OCI-LY7 (cell line): Measurements from ENCODE around the gene TPRN. TPM values are rescaled to one million over a fixed set of nuclear protein-coding genes. Genes with fewer than 3 reads are reported as not detected.

Source experiments
- BruUV-seq: library from RNA; stranded (reverse); fragments of 400-500 nt; replicated peaks from 2 replicates; lab custom pipeline; 2021; lab: Mats Ljungman, UMichigan
- CTCF ChIA-PET: fragments of 300-600 bp; sonication (Branson Sonifier 250); formaldehyde crosslinking; loops from one replicate; lab custom pipeline; 2022; ENCODE audit warnings: antibody characterized with exemption; ENCODE audit not compliant: unreplicated experiment; lab: Charles Lee
- POLR2A ChIA-PET: fragments of 300-600 bp; sonication (Branson Sonifier 250); formaldehyde crosslinking; loops from one replicate; lab custom pipeline; 2022; ENCODE audit warnings: antibody characterized with exemption; lab: Charles Lee
- DNase-seq: peaks from one replicate; pipeline ENCODE4 v3.0.0-alpha.2; 2015; ENCODE audit warnings: low spot score
- H2AFZ ChIP-seq: fragments of 200-600 bp; sonication (generic), shearing (Covaris generic); 2 replicates; pipeline ENCODE4 v1.6.1; 2014; ENCODE audit warnings: mild to moderate bottlenecking, antibody characterized with exemption, low read length, moderate library complexity
- H3K27ac ChIP-seq: fragments of 200-600 bp; sonication (generic); 2 replicates; pipeline ENCODE4 v1.5.1; 2014; ENCODE audit warnings: mixed run types, low read depth, mild to moderate bottlenecking, moderate library complexity, low read length, inconsistent platforms; ENCODE audit not compliant: poor library complexity, severe bottlenecking
- H3K36me3 ChIP-seq: fragments of 200-600 bp; sonication (generic); 2 replicates; pipeline ENCODE4 v1.6.1; 2014; ENCODE audit warnings: mild to moderate bottlenecking, antibody characterized with exemption, low read length, moderate library complexity, mixed read lengths; ENCODE audit not compliant: insufficient read depth
- H3K4me1 ChIP-seq: fragments of 200-600 bp; sonication (generic); 2 replicates; pipeline ENCODE4 v1.5.1; 2014; ENCODE audit warnings: mild to moderate bottlenecking, low read length; ENCODE audit not compliant: insufficient read depth, poor library complexity, severe bottlenecking
- H3K4me2 ChIP-seq: fragments of 200-600 bp; sonication (generic); 2 replicates; pipeline ENCODE4 v1.6.1; 2014; ENCODE audit warnings: mild to moderate bottlenecking, low read length
- H3K4me3 ChIP-seq: fragments of 200-600 bp; sonication (generic); 2 replicates; pipeline ENCODE4 v1.5.1; 2014; ENCODE audit warnings: mild to moderate bottlenecking, low read depth, low read length; ENCODE audit not compliant: poor library complexity, severe bottlenecking
- H3K79me2 ChIP-seq: fragments of 200-600 bp; sonication (generic); 2 replicates; pipeline ENCODE4 v1.6.1; 2016; ENCODE audit warnings: low read depth, mild to moderate bottlenecking, low read length, moderate library complexity, mixed read lengths; ENCODE audit not compliant: insufficient read depth
- H3K9me2 ChIP-seq: fragments of 200-600 bp; sonication (generic); 2 replicates; pipeline ENCODE4 v1.6.1; 2016; ENCODE audit warnings: mild to moderate bottlenecking, low read length, mixed read lengths; ENCODE audit not compliant: insufficient read depth
- H3K9me3 ChIP-seq: fragments of 200-600 bp; sonication (generic); 2 replicates; pipeline ENCODE4 v1.6.1; 2014; ENCODE audit warnings: mild to moderate bottlenecking, mixed run types, low read length, mixed read lengths
- H4K20me1 ChIP-seq: fragments of 200-600 bp; sonication (generic); 2 replicates; pipeline ENCODE4 v1.6.1; 2014; ENCODE audit warnings: mild to moderate bottlenecking, antibody characterized with exemption, low read length, moderate library complexity, mixed read lengths; ENCODE audit not compliant: insufficient read depth
- EZH2phosphoT487 ChIP-seq: fragments of 200-600 bp; sonication (generic); IDR thresholded peaks from 2 replicates; pipeline ENCODE4 v1.6.1; 2018; ENCODE audit warnings: low read depth, borderline replicate concordance, mild to moderate bottlenecking, mixed run types, antibody characterized with exemption, low read length, moderate library complexity, mixed read lengths
- intact Hi-C: fragments of 100-400 bp; cut with micrococcal nuclease; formaldehyde crosslinking; loops from one replicate; pipeline ENCODE4 v1.10.0; 2022; ENCODE audit not compliant: unreplicated experiment
- total RNA-seq, 2 experiments: library from RNA; depleted of rRNA in 1 of 2; stranded (reverse); fragments of >200 nt in 1 of 2; shearing (Covaris generic) in 1 of 2; gene quantifications; 2 replicates each; pipeline ENCODE4 v1.2.3, GENCODE V29; 2014 to 2022
- TF ChIP-seq, protein P1 (sequence below): fragments of 200-600 bp; sonication (generic); conservative IDR thresholded peaks from 2 replicates; pipeline ENCODE4 v1.5.1; 2014; ENCODE audit warnings: mild to moderate bottlenecking, antibody characterized with exemption, low read length, moderate library complexity, mixed read lengths

TPRN gene
- total RNA-seq, 2 experiments from 2014 or later, result 9.0 to 15.9 TPM

- ChIA-PET POLR2A (no interaction called here), CTCF (no interaction called here)
- intact Hi-C loops, result no loop called here
- H4K20me1 ChIP-seq, result no peaks in the 10 kb centered on the region
- no peaks in the 10 kb centered on the region for H3K9me2 ChIP-seq
- peaks cover 4% of the 10 kb centered on the region for H3K4me1 ChIP-seq
- no peaks in the 10 kb centered on the region for H3K9me3 ChIP-seq
- H3K4me2 ChIP-seq, result no peak overlapping the region
- H3K79me2 ChIP-seq, result no peaks in the 10 kb centered on the region
- no peaks in the 10 kb centered on the region for H3K36me3 ChIP-seq
- no peak for DNase-seq
- TF ChIP-seq EZH2phosphoT487, result no peak
- TF ChIP-seq, protein P1, sequence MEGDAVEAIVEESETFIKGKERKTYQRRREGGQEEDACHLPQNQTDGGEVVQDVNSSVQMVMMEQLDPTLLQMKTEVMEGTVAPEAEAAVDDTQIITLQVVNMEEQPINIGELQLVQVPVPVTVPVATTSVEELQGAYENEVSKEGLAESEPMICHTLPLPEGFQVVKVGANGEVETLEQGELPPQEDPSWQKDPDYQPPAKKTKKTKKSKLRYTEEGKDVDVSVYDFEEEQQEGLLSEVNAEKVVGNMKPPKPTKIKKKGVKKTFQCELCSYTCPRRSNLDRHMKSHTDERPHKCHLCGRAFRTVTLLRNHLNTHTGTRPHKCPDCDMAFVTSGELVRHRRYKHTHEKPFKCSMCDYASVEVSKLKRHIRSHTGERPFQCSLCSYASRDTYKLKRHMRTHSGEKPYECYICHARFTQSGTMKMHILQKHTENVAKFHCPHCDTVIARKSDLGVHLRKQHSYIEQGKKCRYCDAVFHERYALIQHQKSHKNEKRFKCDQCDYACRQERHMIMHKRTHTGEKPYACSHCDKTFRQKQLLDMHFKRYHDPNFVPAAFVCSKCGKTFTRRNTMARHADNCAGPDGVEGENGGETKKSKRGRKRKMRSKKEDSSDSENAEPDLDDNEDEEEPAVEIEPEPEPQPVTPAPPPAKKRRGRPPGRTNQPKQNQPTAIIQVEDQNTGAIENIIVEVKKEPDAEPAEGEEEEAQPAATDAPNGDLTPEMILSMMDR, result no peak
- H2AFZ ChIP-seq, result no peak overlapping the region
- no TSS peak for BruUV-seq
- H3K27ac ChIP-seq, result no peak overlapping the region
- H3K4me3 ChIP-seq, result no peak overlapping the region
Measured at GRCh38 chr9:137171149-137171900, 29.2 kb downstream of the TPRN start.

- no peak overlapping the region for H3K27ac ChIP-seq
- POLR2A ChIA-PET, result no interaction called here
- H3K36me3 ChIP-seq, result no peaks in the 10 kb centered on the region
- H3K9me2 ChIP-seq, result no peaks in the 10 kb centered on the region
- H3K4me1 ChIP-seq, result peaks cover 4% of the 10 kb centered on the region
- H3K4me2 ChIP-seq, result no peak overlapping the region
- intact Hi-C loops, result no loop called here
- H2AFZ ChIP-seq, result no peak overlapping the region
- no peaks in the 10 kb centered on the region for H3K9me3 ChIP-seq
- H3K4me3 ChIP-seq, result no peak overlapping the region
- CTCF ChIA-PET, result no interaction called here
- no peaks in the 10 kb centered on the region for H4K20me1 ChIP-seq
- H3K79me2 ChIP-seq, result no peaks in the 10 kb centered on the region
- BruUV-seq, result no TSS peak
- TF ChIP-seq, protein P1, result no peak
- TF ChIP-seq EZH2phosphoT487, result no peak
- no peak for DNase-seq
Measured at GRCh38 chr9:137170486-137171148, 29.9 kb downstream of the TPRN start.

DNA sequence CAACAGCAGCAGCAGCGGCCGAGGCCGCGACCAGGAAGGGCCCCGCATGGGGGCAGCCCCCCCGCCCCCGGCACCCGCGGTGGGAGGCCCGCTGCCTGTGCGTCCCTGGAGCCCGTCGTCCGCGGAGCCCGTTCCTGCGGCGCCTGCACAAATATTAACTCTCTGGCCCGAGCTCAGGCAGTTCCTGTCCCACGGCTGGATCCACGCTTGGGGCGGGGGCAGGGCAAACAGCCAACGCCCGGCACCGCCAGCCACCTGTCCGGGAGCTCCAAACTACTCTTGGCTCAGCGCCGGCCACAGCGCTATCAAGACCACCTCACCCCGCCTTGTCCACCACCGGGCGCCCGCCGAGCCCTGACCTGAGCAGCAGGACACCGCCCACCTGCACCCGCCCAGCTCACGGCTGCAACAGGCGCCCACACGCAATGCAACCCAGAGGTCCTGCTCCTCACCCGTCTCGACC is 30.6 kb downstream of the TPRN start, which contains the start of gene LRRC26:
Gene LRRC26, minus strand, starts transcription at position 156 of the 463 bp plus-strand sequence. Its CDS starts 108 bp downstream, at position 48.
- CTCF ChIA-PET, result no interaction called here
- no peak within 1 kb of the TSS for H3K27ac ChIP-seq
- intact Hi-C loops, result no loop called here
- DNase-seq, result no peak
- peaks cover 4% of the 10 kb centered on the region for H3K4me1 ChIP-seq
- H3K9me2 ChIP-seq, result no peaks in the 10 kb centered on the region
- no peak within 1 kb of the TSS for H2AFZ ChIP-seq
- no peak for TF ChIP-seq EZH2phosphoT487
- TF ChIP-seq, protein P1, result no peak
- H3K4me2 ChIP-seq, result peak within 1 kb of the TSS; percentile 50
- no peaks in the 10 kb centered on the region for H3K36me3 ChIP-seq
- POLR2A ChIA-PET, result no interaction called here
- no peaks in the 10 kb centered on the region for H4K20me1 ChIP-seq
- no peaks in the 10 kb centered on the region for H3K9me3 ChIP-seq
- no peaks in the 10 kb centered on the region for H3K79me2 ChIP-seq
- peak within 1 kb of the TSS; percentile 26 for H3K4me3 ChIP-seq
- no TSS peak for BruUV-seq
